Neural crest cell (in vitro differentiated cells): Measurements from ENCODE around the gene LMO2. TPM values are rescaled to one million over a fixed set of nuclear protein-coding genes. Genes with fewer than 3 reads are reported as not detected.

Experiments used
- DNase-seq: peaks from one replicate; pipeline ENCODE4 v3.0.0; 2021; ENCODE audit warnings: low read depth, mixed read lengths, low spot score
- H3K27ac Mint-ChIP-seq: one replicate; pipeline ENCODE4 v1.8.0; 2021; ENCODE audit warnings: mild to moderate bottlenecking, mixed read lengths; ENCODE audit not compliant: unreplicated experiment
- H3K27me3 Mint-ChIP-seq: 2 replicates; pipeline ENCODE4 v1.8.0; 2021; ENCODE audit warnings: low read depth, mild to moderate bottlenecking, mixed read lengths
- H3K36me3 Mint-ChIP-seq: 2 replicates; pipeline ENCODE4 v1.8.0; 2021; ENCODE audit warnings: low read depth, mild to moderate bottlenecking, mixed read lengths
- H3K4me1 Mint-ChIP-seq: 2 replicates; pipeline ENCODE4 v1.8.0; 2021; ENCODE audit warnings: mixed read lengths
- H3K4me3 Mint-ChIP-seq: one replicate; pipeline ENCODE4 v1.8.0; 2021; ENCODE audit warnings: mild to moderate bottlenecking, mixed read lengths
- H3K9me3 Mint-ChIP-seq: 2 replicates; pipeline ENCODE4 v1.8.0; 2021; ENCODE audit warnings: mixed read lengths
- total RNA-seq: library from RNA; stranded (reverse); gene quantifications from 2 replicates; pipeline ENCODE4 v1.2.1, GENCODE V29; 2021
- TF ChIP-seq, protein P1 (sequence below): fragments of 200-600 bp; sonication (generic); conservative IDR thresholded peaks from 2 replicates; pipeline ENCODE4 v1.5.0; 2021; ENCODE audit warnings: antibody characterized with exemption, mild to moderate bottlenecking

Gene LMO2
- total RNA-seq, 1 donor from 2014 or later = 0.49 TPM

DNA sequence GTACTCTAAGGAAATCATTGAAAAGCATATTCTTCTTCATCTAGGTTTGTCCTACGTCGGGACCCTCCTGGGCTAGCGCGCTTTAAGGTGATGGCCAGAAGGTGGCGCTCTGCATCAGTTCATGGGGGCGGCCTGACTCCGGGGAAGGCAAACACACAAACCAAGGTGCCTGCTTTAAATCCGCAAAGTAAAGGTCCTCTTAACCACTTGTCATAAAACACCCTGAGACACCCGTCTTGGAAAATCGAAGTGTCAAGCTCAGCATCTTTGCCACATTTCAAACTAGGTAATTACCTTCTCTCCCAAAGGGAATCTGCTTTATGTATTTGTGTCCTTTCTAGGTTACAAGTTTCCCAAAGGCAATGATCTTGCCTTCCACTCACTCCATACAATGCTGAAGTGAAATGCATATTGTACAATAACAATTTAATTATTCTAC lies 33.9 kb downstream of the LMO2 start:
- Mint-ChIP-seq H3K4me1 (peaks cover 8% of the 10 kb centered on the region), H3K27me3 (peaks cover 87% of the 10 kb centered on the region), H3K9me3 (no peaks in the 10 kb centered on the region), H3K27ac (no peak overlapping the region), H3K4me3 (no peak overlapping the region), H3K36me3 (no peaks in the 10 kb centered on the region)
- TF ChIP-seq, protein P1, sequence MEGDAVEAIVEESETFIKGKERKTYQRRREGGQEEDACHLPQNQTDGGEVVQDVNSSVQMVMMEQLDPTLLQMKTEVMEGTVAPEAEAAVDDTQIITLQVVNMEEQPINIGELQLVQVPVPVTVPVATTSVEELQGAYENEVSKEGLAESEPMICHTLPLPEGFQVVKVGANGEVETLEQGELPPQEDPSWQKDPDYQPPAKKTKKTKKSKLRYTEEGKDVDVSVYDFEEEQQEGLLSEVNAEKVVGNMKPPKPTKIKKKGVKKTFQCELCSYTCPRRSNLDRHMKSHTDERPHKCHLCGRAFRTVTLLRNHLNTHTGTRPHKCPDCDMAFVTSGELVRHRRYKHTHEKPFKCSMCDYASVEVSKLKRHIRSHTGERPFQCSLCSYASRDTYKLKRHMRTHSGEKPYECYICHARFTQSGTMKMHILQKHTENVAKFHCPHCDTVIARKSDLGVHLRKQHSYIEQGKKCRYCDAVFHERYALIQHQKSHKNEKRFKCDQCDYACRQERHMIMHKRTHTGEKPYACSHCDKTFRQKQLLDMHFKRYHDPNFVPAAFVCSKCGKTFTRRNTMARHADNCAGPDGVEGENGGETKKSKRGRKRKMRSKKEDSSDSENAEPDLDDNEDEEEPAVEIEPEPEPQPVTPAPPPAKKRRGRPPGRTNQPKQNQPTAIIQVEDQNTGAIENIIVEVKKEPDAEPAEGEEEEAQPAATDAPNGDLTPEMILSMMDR = peak; percentile 98
- DNase-seq = peak; percentile 82

DNA sequence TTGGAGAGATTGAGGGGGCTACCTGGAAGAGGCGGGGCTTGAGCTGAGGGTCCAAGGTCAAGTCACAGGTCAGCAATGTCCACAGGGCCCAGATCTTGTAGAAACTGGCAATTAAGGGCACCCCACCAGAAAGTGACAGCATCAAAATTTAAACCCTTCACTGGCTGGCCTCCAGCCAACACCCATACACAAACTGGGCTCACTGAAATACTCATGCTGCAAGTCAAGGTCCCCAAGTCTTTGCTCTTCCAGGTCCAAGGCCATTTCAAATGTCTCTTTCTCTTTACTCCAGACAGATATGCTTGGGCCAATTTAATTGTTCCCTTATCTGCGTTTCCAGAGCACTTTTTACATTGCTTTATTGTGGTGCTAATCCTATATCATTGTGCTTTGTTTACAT lies 36.4 kb downstream of the LMO2 start:
- peaks cover 88% of the 10 kb centered on the region for H3K27me3 Mint-ChIP-seq

DNA sequence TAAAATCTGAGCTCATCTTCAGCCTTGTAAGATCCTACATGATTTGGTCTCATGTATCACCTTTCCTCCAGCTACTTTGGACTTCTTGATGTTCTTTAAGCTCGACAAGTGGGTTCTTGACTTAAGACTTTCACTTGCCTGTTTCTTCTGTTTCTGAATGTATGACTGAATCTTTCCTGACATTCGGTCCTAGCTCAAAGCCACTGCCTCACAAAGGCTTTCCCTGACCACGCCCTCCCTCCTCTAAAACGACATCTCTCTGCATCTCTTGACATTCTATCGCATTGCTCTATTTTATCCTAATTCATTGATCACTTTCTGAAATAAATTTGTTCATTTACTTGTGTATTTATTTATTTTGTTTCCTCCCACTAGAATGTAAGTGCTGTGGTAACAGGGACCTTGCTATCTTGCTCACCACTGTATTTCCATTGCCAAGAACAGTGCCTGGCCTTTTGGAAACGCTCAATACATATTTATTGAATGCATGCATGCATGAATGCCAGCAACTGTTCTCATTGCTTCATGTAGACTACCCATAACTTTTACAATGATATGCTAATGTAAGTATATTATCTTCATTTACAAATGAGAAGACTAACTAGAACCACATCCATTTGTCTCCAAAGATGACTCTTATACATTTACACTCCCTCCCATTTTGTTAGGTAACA lies 43.0 kb downstream of the LMO2 start:
- Mint-ChIP-seq H3K4me3 (no peak overlapping the region), H3K4me1 (no peaks in the 10 kb centered on the region), H3K27ac (no peak overlapping the region), H3K9me3 (no peaks in the 10 kb centered on the region), H3K36me3 (no peaks in the 10 kb centered on the region), H3K27me3 (peaks cover 70% of the 10 kb centered on the region)
- TF ChIP-seq, protein P1 = no peak
- no peak for DNase-seq

More for the DNA sequence above, 36.4 kb downstream of the LMO2 start:
- no peak overlapping the region for H3K4me3 Mint-ChIP-seq
- H3K36me3 Mint-ChIP-seq = no peaks in the 10 kb centered on the region
- no peaks in the 10 kb centered on the region for H3K9me3 Mint-ChIP-seq
- H3K4me1 Mint-ChIP-seq = no peaks in the 10 kb centered on the region
- no peak overlapping the region for H3K27ac Mint-ChIP-seq
- TF ChIP-seq, protein P1 = no peak
- no peak for DNase-seq

DNA sequence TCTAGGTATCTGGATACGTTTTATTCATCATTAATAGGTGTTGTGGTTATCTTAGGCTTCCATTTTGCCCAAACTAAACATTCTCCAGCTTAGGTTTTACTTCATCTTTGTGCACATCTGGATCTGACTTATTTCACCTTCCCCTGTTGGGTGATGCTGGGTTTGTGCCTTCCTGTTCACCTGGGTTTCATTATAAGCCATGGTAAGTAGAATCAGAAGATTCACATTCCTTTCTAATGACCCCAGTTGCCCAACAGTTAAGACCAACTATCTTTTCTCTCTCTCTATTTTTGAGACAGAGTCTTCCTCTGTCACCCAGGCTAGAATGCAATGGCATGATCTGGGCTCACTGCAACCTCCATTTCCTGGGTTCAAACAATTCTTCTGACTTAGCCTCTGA lies 44.6 kb downstream of the LMO2 start:
- DNase-seq = no peak
- no peak overlapping the region for H3K4me3 Mint-ChIP-seq
- H3K4me1 Mint-ChIP-seq = no peaks in the 10 kb centered on the region
- no peaks in the 10 kb centered on the region for H3K36me3 Mint-ChIP-seq
- H3K27me3 Mint-ChIP-seq = peaks cover 69% of the 10 kb centered on the region
- H3K9me3 Mint-ChIP-seq = no peaks in the 10 kb centered on the region
- TF ChIP-seq, protein P1 = no peak
- H3K27ac Mint-ChIP-seq = no peak overlapping the region

- H3K4me1 Mint-ChIP-seq = no peaks in the 10 kb centered on the region
- peaks cover 77% of the 10 kb centered on the region for H3K27me3 Mint-ChIP-seq
- H3K4me3 Mint-ChIP-seq = no peak overlapping the region
- TF ChIP-seq, protein P1 = no peak
- H3K36me3 Mint-ChIP-seq = no peaks in the 10 kb centered on the region
- H3K27ac Mint-ChIP-seq = no peak overlapping the region
- no peak for DNase-seq
- no peaks in the 10 kb centered on the region for H3K9me3 Mint-ChIP-seq
These were observed 47.6 kb downstream of the LMO2 start for GRCh38 chr11:33844236-33844635.
